GM20431 (cell line): Measurements from ENCODE around the gene MMP27.
"Not testable (repeated sequence)": the region's sequence is repeated elsewhere in the genome, so short reads cannot be mapped to it uniquely, and the experiment has no call there.

ENCODE experiments used
- in situ Hi-C: fragments of 300-500 bp; cut with MseI, MboI; formaldehyde crosslinking; loops from one replicate; pipeline ENCODE4 v1.15.0; 2020; ENCODE audit warnings: low sequenced_read_pairs; ENCODE audit not compliant: unreplicated experiment

The MMP27 gene, protein sequence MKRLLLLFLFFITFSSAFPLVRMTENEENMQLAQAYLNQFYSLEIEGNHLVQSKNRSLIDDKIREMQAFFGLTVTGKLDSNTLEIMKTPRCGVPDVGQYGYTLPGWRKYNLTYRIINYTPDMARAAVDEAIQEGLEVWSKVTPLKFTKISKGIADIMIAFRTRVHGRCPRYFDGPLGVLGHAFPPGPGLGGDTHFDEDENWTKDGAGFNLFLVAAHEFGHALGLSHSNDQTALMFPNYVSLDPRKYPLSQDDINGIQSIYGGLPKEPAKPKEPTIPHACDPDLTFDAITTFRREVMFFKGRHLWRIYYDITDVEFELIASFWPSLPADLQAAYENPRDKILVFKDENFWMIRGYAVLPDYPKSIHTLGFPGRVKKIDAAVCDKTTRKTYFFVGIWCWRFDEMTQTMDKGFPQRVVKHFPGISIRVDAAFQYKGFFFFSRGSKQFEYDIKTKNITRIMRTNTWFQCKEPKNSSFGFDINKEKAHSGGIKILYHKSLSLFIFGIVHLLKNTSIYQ

DNA sequence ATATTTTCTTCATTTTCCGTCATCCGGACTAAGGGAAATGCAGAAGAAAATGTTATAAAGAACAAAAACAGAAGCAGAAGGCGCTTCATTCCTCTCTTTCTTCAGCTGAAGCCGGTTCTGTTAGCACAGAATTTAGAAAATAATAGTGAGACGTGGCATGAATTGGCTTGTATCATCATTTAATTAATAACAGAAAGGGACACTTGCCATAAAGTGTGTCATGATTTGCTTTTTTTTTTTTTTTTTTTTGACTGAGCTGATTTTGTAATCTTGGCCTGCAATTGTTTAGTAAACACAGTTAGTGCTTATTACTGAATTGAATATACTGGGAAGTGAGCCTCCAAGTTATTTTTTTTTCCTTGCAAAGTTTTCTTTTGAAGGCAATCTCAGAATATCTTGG is at the start of gene MMP27:
Gene MMP27 (minus strand): TSS at position 144 of the 400 bp plus-strand sequence. CDS start 55 bp downstream, at position 89.
- in situ Hi-C loops: no loop called here

DNA sequence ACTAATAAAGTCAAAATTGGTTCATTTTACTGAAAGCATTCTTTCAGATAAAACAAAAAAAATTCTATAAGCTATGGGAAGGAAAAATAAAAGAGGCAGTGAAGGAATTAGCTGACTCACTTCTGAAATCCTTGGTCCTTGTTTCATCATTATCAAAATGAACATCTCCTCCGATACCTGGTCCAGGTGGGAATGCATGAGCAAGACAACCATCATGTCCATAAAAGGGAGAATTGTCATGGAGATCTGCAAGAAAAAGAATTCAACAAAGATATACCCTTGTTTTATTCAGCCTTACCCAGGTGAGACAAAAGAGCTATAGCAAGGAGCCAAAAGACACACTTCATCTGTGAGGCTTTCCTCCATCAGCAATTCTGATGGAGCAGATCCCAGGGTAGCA is 47.7 kb upstream of the MMP27 start:
- in situ Hi-C loops: no loop called here

DNA sequence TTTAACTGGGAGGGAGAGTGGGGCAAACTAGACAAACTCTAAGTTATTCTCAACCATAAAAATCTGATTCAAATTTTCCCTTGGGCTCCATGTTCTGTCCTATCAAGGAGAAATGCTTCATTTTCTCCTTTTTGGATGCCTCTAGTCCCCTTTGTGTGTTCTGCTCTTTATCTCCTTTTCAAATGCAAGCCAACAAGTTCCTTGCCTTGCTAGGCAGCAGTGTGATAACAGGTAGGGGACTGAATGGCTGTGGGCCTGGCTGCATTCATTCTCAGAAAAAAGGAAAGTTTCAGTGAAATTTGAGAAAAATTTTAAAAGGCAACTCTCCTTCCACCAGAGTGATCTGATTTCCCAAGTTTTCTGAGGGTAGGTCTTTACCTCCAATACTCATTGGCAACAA is 46.1 kb upstream of the MMP27 start:
- in situ Hi-C loops: no loop called here

DNA sequence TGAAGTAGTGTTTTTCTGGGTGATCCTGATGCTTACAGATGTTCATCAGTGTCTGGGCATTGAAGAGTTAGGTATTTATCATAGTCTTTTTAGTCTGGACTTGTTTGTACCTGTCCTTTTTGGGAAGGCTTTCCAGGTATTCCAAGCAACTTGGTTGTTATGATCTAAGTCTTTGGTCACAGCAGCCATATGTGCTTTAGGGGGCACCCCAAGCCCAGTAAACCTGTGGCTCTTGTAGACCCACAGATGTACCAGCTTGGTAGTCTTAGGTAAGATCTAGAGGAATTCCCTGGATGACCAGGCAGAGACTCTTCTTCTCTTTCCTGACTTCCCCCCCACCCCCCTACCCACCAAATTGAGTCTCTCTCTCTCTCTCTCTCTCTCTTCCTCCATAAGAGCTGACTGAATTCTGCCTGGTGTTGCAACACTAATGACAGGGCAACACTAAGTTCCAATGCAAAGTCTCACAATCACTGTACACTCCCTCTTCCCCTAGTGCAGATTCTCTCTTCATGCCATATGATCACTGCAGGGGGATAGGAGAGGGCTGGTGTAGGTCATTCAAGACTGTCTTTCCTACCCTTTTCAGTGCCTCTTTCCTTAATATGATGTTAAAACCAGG is 43.6 kb upstream of the MMP27 start:
- in situ Hi-C loops: no loop called here

DNA sequence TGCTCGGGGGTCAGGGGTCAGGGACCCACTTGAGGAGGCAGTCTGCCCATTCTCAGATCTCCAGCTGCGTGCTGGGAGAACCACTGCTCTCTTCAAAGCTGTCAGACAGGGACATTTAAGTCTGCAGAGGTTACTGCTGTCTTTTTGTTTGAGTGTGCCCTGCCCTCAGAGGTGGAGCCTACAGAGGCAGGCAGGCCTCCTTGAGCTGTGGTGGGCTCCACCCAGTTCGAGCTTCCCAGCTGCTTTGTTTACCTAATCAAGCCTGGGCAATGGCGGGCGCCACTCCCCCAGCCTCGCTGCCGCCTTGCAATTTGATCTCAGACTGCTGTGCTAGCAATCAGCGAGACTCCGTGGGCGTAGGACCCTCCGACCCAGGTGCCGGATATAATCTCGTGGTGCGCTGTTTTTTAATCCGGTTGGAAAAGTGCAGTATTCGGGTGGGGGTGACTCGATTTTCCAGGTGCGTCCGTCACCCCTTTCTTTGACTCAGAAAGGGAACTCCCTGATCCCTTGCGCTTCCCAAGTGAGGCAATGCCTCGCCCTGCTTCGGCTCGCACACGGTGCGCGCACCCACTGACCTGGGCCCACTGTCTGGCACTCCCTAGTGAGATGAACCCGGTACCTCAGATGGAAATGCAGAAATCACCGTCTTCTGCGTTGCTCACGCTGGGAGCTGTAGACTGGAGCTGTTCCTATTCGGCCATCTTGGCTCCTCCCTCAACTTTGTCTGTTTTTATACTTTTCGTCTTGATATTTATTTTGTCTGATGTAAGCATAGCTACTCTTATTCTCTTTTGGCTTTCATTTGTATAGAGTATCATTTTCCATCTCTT is 41.4 kb upstream of the MMP27 start:
- in situ Hi-C loops: not testable (repeated sequence)

DNA sequence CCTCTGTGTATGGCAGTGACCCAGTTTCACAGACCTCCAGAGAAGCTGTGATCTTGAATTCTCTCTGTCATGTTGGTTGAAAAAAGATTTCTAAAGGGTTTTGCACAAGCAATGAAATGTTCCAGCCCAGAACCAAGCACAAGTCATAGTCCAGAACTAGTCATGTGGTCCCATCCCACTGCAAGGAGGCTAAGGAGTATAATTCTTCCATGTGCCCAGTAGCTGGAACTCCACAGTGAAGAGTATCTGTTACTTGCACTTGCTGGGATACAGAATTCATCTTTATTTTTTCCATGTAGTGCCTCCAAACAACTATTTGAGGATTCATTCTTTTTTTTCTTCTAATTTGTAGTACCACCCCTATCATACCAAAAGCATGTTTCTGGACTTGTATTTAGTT is 29.1 kb upstream of the MMP27 start:
- in situ Hi-C loops: no loop called here

DNA sequence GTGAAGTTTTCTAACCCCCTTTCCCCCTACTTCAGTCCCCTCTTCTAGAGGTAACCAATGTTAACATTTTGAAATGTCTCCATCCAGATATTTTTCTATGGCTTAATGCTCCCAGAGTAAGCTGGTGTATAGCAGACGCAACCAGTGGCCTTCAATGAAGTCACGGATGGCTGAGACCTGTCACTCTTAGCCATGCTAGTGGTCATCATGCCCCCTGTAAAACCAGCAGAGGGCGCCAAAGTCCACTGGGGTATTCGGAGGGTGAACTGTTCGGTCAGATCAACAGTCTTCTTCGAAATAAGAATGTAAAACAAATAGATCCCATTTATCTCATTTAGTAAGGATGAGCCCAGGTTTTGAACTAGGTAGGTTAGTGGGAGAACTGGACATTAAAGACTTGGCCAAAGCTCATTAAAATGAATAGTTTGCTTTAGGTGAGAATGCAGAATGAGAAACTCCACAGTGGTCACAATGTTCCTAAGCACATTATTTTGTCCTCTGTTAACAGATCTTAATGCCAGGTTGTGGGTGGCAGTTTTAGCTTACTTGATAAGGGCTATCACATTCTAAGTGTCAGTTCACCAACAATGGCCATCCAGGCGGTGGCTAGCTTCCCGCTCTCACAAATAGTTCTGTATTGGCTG is 27.8 kb upstream of the MMP27 start:
- in situ Hi-C loops: no loop called here

DNA sequence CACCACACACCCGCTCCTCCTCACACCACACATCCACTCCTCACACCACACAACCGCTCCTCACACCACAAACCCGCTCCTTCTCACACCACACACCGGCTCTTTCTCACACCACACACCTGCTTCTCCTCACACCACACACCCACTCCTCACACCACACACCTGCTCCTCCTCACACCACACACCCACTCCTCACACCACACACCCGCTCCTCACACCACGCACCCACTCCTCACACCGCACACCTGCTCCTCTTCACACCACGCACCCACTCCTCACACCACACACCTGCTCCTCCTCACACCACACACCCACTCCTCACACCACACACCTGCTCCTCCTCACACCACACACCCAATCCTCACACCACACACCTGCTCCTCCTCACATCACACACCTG is 25.4 kb upstream of the MMP27 start:
- in situ Hi-C loops: not testable (repeated sequence)

DNA sequence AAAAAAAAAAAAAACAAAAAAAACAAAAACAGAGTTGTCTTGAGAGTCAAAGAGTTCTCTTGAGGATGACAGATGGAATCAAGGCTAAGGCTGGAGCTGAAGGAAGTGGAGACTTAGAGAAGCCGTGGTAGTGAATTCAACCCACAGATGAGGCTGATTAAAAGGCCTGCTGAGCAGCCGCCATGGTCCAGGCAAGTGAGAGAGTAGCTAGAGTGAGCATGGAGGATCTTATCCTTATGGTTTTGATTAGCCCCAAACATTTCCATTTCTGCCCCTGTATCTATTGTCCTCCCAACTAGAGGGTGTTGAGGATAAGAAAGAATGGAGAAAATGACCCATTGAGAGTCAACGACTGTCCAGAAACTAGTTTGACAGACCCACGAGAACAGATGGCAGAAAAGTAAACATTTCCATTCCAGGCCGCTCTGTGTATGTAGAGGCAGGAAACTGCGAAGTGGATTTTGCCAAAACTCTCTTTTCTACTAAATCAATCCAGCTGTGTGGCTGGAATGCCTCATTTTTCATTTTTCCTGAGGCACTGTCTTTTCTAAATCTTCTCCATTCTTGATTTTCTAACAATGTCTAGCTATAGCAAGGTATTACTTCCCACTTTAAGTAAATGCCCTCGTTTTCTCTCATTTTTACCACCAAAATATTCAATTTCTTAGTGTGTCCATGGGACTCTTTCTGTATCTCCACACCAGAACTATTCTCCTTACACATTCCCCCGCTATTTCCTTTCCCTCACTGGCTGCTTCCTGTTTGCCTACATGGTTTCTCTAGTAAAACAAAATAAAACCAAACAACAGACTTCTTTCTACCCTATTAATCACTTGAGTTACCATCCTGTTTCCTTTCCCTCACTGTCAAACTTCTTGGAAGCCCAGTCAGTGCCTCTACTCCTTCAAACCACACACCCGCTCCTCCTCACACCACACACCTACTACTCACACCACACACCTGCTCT is 24.6 kb upstream of the MMP27 start:
- in situ Hi-C loops: no loop called here

DNA sequence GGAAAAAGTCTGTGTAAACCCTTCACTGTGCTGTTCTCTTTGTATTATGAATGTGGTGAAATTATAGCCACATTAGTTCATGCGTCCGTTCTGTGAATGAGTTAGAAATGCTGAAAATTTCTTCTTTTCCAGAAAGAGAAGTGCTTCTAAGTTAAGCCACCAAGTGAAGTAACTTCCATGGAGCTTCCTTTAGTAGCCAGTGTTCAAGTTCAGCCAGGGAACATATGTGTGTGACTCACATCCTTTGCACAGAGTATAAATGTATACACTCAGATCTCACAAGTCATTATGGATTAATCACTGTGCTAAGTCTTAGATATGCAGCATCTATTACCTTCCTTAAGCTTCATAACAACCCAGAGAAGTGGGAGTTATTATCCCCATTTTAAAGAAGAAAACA is 22.3 kb upstream of the MMP27 start:
- in situ Hi-C loops: no loop called here

DNA sequence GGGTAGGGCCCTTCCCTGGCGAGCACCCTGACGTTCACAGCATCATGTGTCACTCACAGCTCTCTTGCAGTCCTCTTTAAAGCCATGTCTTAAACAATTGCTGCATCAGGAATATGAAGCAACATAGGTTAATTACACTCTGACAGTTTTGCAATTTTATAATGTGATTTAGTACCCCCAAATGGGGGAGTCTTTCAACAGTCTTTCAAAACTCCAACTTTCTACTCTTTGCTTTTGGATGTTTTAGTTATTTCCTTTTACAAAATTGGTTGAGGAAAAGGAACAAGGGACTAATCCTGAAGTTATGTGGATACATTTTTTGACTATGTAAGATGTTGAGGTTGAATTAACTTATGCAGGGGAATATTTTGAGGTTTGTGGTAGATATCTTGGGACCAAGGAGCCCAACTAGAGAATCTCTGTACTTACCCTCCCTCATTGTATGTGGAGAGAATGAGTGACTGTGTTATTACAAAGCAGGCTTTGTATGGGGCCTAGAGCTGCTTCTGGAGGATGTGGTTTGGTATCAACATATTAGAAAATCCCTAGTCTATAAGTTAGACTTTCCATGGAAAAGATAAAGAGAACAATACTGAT is 19.4 kb upstream of the MMP27 start, which contains the start of gene MMP8:
Gene MMP8 (minus strand): TSS at position 51 of the 597 bp plus-strand sequence. CDS start 99 bp downstream, outside the sequence.
- in situ Hi-C loops: no loop called here

DNA sequence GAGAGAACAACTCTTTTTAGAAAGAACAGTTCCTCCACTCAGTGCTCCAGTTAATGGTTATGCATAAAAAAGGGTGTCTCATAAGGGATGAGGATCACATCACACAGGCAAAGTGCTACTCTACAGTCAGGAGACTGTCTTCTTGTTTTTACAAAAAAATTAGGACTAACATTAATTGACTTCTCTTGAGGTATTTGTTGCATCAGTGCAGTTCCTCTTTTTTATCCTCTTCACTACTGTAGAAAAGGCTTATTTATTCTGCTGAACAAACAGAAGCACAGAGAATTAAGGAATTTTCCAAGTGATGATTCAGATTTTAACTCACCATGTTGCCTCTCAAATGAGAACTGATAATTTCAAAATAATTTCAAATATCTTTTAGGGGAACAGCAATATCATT is 17.3 kb upstream of the MMP27 start:
- in situ Hi-C loops: no loop called here

DNA sequence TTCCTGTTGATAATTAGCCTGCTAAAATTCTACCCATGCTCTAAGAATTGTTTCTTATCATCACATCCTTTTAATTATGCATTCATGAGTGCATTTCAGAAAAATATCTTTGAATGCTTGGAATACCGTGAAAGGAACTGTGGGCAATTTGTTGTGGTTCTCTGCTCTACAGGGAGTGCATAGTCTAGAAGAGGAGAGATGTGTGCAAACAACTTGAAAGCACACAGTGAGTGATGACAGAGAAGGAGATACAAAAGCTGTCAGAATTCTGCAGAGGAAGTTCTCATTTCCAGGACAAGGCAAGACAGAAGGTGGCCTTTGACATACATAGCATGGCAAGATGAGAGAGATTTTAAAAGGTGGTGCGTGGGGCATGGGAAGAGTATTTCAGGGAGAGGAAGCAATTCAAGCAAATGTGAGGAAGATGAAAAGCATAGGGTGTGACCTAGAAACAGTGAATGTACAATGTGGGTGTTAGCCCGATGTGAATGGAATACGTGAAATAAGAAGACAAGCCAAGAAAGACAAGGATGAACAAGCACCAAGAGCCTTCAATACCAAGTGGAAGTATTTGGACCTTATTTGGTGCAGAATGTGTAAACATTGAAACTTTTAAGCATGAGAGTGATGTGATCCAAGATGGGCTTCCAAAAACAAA is 14.2 kb upstream of the MMP27 start:
- in situ Hi-C loops: no loop called here

DNA sequence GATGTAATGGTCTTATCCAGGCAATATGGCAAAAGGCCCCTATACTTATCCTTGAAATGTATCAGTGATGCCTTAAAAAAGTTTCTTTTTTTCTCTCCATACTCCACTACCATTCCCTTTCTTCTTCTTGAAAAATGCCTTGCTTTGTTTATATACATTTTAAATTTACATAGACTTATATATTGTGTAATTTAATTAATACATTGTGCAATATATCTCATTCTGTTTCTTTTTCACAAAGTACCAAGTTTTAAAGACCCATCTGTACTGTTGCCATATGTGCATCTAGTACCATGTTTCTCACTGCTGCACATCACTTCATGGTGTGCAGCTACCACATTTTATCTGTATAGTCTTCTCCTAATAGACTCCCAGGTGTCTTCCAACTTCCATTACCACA is 11.7 kb upstream of the MMP27 start:
- in situ Hi-C loops: no loop called here

DNA sequence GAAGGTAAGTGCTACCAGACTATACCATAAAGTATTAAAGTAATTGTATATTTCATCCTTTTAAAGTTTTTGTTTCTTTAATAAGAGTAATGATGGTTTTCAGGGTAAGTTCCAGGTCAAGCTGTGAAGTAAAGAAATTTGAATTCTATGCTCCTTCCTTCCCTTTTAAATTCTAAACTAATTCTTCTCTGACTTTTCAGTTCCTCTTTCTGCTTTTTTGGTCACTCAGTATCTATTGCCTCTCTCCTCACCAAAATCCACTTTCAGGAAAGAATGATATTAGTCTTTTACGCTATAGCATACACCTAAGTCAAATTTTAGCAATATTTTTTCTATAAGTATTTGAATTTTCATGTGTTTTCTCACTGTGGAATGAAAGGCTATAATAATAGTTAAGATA is 11.0 kb upstream of the MMP27 start:
- in situ Hi-C loops: no loop called here

DNA sequence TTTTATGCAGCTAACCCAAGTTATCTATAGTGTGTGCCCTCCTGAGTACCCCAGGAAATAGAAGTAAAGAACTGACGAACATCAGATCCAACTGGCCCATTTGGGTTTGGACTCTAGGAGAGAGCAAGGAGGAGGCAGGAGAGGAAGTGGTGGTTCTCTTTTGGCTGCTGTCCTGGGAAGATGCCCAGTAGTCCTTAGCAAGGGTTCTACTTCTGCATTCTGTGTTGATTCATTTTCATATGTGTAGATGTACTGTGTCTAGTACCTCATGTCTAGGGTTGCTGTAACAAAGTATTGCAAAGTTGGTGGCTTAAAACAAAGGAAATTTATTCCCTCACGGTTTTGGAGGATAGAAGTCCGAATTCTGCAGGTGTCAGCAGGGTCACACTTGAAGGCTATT is 6.6 kb upstream of the MMP27 start:
- in situ Hi-C loops: no loop called here

DNA sequence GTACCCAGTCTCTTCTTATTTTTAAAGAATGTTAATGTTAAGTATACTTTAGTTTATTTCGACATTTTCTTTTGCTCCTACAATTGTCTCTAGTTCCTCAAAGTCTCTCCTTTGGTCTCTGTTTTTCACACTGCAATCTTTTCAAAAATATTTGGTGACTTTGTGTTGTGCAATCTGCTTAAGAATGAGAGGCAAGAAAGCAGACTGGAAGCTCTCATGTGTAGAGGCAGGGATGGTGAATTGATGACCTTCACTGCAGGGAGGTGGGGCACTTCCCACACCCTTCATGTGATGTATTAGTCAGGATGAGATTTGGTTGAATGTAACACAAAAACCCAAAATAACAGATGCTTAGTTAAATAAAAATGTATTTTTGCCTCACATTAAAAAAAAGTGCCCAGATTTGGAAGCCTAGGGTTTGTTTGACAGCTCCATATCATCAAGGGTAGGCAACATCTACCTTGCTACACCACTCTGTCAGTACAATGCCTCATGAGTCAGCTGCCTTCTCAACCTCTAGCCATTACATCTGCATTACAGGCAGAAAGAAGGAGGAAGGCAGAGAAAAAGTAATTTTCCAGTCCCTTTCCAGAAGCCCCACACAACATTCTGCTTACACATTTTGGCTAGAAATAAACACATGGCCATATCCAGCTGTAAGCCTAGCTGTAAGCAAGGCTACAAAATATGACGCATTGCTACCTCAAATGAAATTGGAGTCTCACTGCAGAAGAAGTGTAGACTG is 3.8 kb upstream of the MMP27 start:
- in situ Hi-C loops: no loop called here
